Fibroblast of villous mesenchyme (primary cell): ENCODE measurements around the gene SSBP3. TPM values are rescaled to one million over a fixed set of nuclear protein-coding genes. Genes with fewer than 3 reads are reported as not detected.

Experiments used
- DNase-seq: peaks from one replicate; pipeline ENCODE4 v3.0.0-alpha.2; 2010; ENCODE audit warnings: low read depth
- H3K4me3 ChIP-seq: 2 replicates; pipeline ENCODE4 v1.5.1; 2011; ENCODE audit warnings: low read depth, mild to moderate bottlenecking, low read length
- total RNA-seq: library from RNA; depleted of rRNA; stranded (reverse); fragments of >200 nt; gene quantifications from 2 replicates; pipeline ENCODE4 v1.2.3, GENCODE V29; 2012
- TF ChIP-seq, protein P1 (sequence below): IDR thresholded peaks from 2 replicates; pipeline ENCODE4 v1.5.1; 2012; ENCODE audit warnings: low read depth, mild to moderate bottlenecking, low read length; ENCODE audit not compliant: insufficient read depth

The SSBP3 gene
- total RNA-seq, 1 donor, result 15.1 TPM

DNA sequence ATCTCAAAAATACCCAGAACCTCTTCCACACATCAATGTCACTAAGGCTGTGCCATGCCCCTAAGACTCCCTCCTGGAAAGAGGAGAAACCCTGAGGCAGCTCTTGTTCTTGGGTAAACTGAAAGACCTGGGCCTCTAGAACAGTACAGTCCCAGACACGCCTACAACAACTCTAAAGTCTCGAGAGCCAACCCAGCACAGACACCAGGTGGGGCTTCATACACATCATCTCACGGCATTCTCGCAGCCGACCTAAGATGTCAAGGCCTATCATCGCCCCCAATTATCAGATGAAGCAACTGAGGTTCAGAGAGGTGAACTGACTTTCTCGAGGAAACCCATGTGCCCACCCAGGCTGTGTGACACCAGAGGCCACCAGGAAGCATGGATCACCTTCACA, 135.7 kb downstream of the SSBP3 start:
- H3K4me3 ChIP-seq, result no peak overlapping the region
- no peak for DNase-seq
- TF ChIP-seq, protein P1, sequence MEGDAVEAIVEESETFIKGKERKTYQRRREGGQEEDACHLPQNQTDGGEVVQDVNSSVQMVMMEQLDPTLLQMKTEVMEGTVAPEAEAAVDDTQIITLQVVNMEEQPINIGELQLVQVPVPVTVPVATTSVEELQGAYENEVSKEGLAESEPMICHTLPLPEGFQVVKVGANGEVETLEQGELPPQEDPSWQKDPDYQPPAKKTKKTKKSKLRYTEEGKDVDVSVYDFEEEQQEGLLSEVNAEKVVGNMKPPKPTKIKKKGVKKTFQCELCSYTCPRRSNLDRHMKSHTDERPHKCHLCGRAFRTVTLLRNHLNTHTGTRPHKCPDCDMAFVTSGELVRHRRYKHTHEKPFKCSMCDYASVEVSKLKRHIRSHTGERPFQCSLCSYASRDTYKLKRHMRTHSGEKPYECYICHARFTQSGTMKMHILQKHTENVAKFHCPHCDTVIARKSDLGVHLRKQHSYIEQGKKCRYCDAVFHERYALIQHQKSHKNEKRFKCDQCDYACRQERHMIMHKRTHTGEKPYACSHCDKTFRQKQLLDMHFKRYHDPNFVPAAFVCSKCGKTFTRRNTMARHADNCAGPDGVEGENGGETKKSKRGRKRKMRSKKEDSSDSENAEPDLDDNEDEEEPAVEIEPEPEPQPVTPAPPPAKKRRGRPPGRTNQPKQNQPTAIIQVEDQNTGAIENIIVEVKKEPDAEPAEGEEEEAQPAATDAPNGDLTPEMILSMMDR, result no peak

DNA sequence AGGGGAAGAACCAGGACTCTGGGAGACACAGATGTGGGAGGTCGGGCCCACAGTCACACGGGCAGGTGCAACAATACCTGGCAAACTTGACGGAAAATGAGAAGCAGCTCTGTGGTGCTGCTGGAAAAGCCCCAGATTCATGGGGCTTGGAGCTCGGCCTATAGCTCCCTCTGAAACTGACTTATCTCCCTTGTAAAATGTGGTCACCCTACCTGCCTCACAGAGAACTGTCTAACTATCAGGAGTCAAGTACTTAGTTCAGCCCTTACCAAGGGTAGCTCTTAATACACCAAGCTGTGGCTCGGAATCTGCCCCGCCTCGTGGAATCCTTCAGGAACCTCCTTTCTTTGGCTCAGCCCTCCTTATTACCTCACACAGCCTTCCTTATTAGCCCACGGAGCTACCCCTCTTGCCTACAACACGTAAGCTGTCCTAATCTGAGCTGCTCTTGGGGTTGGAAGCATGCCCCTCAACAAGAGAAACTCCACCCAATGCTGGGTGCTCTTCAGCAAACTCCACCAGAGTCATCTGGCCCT, 137.4 kb downstream of the SSBP3 start:
- no peak overlapping the region for H3K4me3 ChIP-seq

DNA sequence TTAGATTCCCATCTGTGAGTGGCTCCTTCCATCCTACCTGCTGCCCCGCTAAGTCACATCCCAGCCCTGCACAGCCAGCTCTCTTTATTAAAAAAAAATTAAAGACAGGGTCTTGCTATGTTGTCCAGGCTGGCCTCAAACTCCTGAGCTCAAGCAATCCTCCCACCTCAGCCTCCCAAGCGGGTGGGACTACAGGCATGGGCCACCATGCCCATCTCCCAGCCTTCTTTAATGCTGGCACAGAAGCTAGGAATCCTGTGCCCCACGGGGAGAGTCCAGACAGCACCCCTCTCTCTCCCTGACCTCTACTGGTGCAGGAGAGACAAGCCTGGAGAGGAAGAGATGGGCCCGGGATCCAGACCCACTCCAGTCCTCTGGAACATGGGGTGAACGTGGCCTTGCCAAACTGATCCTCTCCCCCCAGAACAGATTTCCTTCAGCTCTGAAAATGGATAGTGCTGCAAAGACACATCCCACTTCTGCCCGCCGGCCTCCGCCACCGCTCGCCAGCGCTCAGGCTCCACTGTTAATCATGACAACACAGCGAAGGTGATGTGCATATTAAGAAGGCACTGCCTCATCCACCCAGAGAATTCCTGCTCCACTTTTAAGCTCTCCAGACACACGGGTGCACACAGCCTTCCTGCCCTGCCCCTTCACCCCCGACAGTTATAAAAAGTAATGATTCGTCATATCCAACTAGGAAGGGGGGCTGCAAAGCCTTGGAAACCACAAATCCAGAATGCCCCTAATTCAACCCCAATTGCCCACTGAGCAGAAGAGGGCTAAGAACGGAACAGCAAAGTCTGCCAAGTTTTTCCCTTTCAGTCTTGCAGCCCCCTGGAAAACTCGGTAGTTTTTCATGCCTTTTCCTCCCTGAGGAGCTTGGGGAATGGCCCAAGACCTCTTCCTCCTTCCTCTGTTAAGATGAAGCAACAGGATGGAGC, 138.1 kb downstream of the SSBP3 start:
- TF ChIP-seq, protein P1, result no peak
- no peak for DNase-seq
- H3K4me3 ChIP-seq, result no peak overlapping the region

More for the DNA sequence above, 137.4 kb downstream of the SSBP3 start:
- DNase-seq, result no peak
- TF ChIP-seq, protein P1, result no peak

DNA sequence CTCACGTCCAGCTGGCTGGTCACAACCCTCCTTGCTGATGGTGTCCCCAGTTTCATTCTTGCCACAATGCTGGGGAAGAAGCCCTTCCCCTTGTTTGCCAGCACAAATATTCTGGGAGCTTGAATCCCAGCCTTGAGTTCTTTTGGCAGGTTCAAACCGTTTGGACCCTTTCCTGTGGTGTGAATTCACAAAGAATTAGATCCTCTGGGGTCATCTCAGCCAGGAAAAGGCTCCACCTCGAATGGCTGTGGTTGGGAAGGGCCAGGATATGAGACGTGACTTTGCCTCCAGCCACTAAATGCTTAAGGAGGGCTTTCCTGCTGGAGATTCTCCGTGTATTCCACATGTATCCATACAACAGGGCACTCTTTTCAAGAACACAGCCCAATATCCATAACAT, 139.3 kb downstream of the SSBP3 start:
- TF ChIP-seq, protein P1, result no peak
- DNase-seq, result no peak
- no peak overlapping the region for H3K4me3 ChIP-seq

DNA sequence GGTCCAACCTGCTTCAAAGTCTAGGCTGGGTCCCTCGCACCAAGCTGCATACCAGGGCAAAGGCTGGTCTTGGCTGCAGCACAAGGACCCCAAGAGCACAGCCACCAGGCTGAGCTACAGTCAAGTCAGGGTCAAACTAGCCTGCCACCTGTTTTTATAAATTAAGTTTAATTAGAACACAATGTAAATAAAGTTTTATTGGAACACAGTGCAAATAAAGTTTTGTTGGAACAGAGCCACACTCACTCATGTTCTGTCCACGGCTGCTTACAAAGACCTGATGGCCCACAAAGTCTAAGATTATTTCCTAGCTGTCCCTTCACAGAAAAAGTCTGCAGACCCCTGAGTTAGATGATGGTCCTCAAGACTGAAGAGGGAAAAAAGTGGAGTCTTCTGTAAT, 140.0 kb downstream of the SSBP3 start:
- no peak for DNase-seq
- TF ChIP-seq, protein P1, result no peak
- no peak overlapping the region for H3K4me3 ChIP-seq

DNA sequence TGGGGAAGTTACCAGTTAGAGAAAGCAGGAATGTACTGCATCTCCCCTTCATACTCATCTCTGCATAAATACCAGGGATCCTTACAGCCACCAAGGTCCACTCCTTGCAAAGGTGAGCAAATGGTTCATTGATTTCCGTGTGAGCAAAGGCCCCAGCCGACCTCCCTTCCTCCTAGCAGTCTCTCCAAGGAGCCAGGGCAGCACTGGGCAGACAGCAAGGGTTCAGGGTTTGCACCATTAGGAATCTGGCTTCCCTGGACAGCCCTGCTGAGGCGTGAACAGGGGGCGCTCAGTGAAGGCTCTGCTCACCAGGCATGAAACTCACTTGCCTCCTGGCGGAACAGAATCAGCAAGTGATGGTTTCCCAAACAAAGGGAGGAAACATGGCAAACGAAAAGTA, 140.5 kb downstream of the SSBP3 start:
- DNase-seq, result no peak
- H3K4me3 ChIP-seq, result no peak overlapping the region
- TF ChIP-seq, protein P1, result no peak

DNA sequence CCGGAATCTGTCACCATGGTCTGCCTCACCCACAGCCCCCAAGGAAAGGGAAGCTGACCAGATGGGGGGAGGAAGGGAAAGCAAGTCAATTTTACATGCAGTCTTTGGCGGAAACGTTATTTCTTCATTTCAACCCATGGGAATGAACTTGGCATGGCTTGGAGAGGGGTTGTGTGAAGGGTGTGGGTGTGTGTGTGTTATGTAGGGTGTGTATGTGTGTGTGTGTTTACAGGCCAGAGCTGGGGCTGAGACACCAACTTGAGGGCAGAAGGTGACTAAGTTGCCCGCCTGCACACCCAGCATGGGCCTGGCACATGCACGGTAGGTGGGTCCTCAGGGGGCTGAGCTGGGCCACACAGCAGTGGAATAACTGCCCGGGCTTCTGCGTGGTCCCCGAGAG, 141.1 kb downstream of the SSBP3 start:
- H3K4me3 ChIP-seq, result no peak overlapping the region
- TF ChIP-seq, protein P1, result no peak

More for the DNA sequence above, 141.1 kb downstream of the SSBP3 start:
- no peak for DNase-seq
